Panc1 (cell line): Measurements from ENCODE around the gene KRT84. TPM values are rescaled to one million over a fixed set of nuclear protein-coding genes. Genes with fewer than 3 reads are reported as not detected.

ENCODE experiments used
- total RNA-seq: library from RNA; stranded (reverse); gene quantifications from one replicate; pipeline ENCODE4 v1.2.1, GENCODE V29; 2021; ENCODE audit not compliant: unreplicated experiment

The KRT84 gene
- total RNA-seq, 1 experiment from 2014 or later: not detected

Other genes with a start within 250 kb of the KRT84 start
- gene KRT80, start 193.6 kb downstream of the KRT84 start, total RNA-seq: 51.5 TPM
- gene KRT7, start 152.4 kb downstream of the KRT84 start, total RNA-seq: 16.8 TPM
- 1.1 TPM for gene KRT86, start 111.0 kb downstream of the KRT84 start, total RNA-seq
- gene KRT81, start 94.1 kb downstream of the KRT84 start, total RNA-seq: 0.90 TPM
- gene KRT83, start 64.3 kb downstream of the KRT84 start, total RNA-seq: 0.28 TPM
- not detected for gene KRT85, start 18.2 kb downstream of the KRT84 start, total RNA-seq
- gene KRT82, start 20.7 kb upstream of the KRT84 start, total RNA-seq: not detected
- 0.15 TPM for gene KRT75, start 48.7 kb upstream of the KRT84 start, total RNA-seq
- not detected for gene KRT6B, start 66.5 kb upstream of the KRT84 start, total RNA-seq
- not detected for gene KRT6C, start 88.2 kb upstream of the KRT84 start, total RNA-seq
- gene KRT6A, start 107.6 kb upstream of the KRT84 start, total RNA-seq: not detected
- not detected for gene KRT5, start 134.7 kb upstream of the KRT84 start, total RNA-seq
- not detected for gene KRT71, start 167.5 kb upstream of the KRT84 start, total RNA-seq
- gene KRT74, start 188.2 kb upstream of the KRT84 start, total RNA-seq: not detected
- gene KRT72, start 215.8 kb upstream of the KRT84 start, total RNA-seq: not detected
- gene KRT73, start 232.9 kb upstream of the KRT84 start, total RNA-seq: not detected